ENCODE measurements around the gene PTPA. TPM values are rescaled to one million over a fixed set of nuclear protein-coding genes. Genes with fewer than 3 reads are reported as not detected.

Gene PTPA
- total and polyA plus RNA-seq, 7 donors = 54.1 to 110 (median 97.9) TPM

DNA sequence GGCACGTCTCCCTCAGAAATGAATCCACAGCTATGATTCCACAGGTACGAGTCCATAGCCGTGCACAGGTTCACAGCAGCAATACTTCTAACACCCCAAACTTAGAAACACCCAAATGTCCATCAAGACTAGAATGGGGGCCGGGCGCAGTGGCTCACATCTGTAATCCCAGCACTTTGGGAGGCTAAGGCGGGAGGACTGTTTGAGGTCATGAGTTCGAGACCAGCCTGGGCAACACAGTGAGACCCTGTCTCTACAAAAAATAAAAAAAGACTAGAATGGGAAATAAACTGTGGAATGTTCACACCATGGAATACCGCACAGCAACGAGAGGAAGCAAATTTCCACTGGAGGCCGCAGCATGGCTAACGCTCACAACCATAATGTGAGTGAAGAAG is 34.6 kb upstream of the PTPA start:
- Histone ChIP-seq H3K27ac (no peak overlapping the region), H3K4me1 (peaks cover under 1% of the 10 kb centered on the region), H3K36me3 (ENCODE audit: insufficient read depth in 1 of 2, low read depth in 1 of 2) (no peaks in the 10 kb centered on the region), H3K4me3 (no peak overlapping the region), H3K9me3 (no peaks in the 10 kb centered on the region), H3K27me3 (ENCODE audit: insufficient read depth in 3 of 3, low read length in 2 of 3) (no peaks in the 10 kb centered on the region)
- WGBS, 3 donors = 85 to 89% (median 87%) methylated on average over 11 of the region's 11 CpGs
- no peak for ATAC-seq
- DNase-seq = no peak
- no peak for TF ChIP-seq CTCF (IDR thresholded peaks at IDR 0.05)
- intact Hi-C loops (cut with DNase I) = no loop called here

DNA sequence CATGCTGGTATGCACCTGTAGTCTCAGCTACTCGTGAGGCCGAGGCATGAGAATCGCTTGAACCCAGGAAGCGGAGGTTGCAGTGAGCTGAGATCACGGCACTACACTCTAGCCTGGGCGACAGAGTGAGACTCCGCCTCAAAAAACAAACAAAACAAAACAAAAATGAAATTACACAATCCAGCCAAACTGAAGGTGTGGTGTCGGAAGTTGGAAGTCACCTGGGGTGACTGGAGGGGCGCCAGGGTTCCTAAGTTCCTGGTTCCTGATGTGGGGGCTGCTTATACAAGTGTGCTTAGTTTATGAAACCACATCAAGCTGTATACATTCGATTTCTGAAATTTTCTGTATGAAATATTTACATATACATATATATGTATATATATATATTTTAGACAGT is 34.0 kb upstream of the PTPA start:
- peaks cover 7% of the 10 kb centered on the region for H3K4me1 ChIP-seq
- ATAC-seq = no peak
- no peak for DNase-seq
- no peaks in the 10 kb centered on the region for H3K9me3 ChIP-seq
- no peaks in the 10 kb centered on the region for H3K27me3 ChIP-seq (ENCODE audit: insufficient read depth in 3 of 3, low read length in 2 of 3)
- no peak overlapping the region for H3K27ac ChIP-seq
- H3K36me3 ChIP-seq (ENCODE audit: insufficient read depth in 1 of 2, low read depth in 1 of 2) = no peaks in the 10 kb centered on the region
- no peak overlapping the region for H3K4me3 ChIP-seq
- intact Hi-C loops (cut with DNase I) = no loop called here
- TF ChIP-seq CTCF (IDR thresholded peaks at IDR 0.05) = no peak
- WGBS, 3 donors = 86 to 89% (median 87%) methylated on average over 10 of the region's 10 CpGs

GRCh38 chr9:129078691-129079503 is 32.3 kb upstream of the PTPA start:
- H3K27ac ChIP-seq = no peak overlapping the region
- H3K4me3 ChIP-seq = no peak overlapping the region
- H3K4me1 ChIP-seq = peaks cover 17% of the 10 kb centered on the region
- TF ChIP-seq CTCF (IDR thresholded peaks at IDR 0.05) = no peak
- no peaks in the 10 kb centered on the region for H3K9me3 ChIP-seq
- H3K36me3 ChIP-seq (ENCODE audit: insufficient read depth in 1 of 2, low read depth in 1 of 2) = no peaks in the 10 kb centered on the region
- H3K27me3 ChIP-seq (ENCODE audit: insufficient read depth in 3 of 3, low read length in 2 of 3) = no peaks in the 10 kb centered on the region
- intact Hi-C loops (cut with DNase I) = no loop called here
- ATAC-seq (no peak), DNase-seq (no peak)
- WGBS, 3 donors = 82 to 89% (median 83%) methylated on average over 18 of the region's 18 CpGs

DNA sequence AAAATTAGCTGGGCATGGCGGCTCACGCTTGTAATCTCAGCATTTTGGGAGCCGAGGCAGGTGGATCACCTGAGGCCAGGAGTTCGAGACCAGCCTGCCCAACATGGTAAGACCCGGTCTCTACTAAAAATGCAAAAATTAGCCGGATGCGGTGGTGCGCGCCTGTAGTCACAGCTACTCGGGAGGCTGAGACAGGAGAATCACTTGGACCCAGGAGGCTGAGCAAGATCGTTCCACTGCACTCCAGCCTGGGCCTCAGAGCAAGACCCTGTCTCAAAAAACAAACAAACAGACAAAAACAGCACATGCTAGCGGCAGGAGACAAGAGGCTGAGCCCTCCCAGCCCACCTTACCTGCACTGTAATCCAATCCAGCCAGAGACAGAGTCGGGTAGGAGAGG is 31.4 kb upstream of the PTPA start:
- H3K9me3 ChIP-seq = no peaks in the 10 kb centered on the region
- ATAC-seq (no peak), DNase-seq (no peak)
- peaks cover 17% of the 10 kb centered on the region for H3K4me1 ChIP-seq
- no peak for TF ChIP-seq CTCF (IDR thresholded peaks at IDR 0.05)
- H3K36me3 ChIP-seq (ENCODE audit: insufficient read depth in 1 of 2, low read depth in 1 of 2) = peaks cover 0 to 4% of the 10 kb centered on the region in 2 donors
- H3K27me3 ChIP-seq (ENCODE audit: insufficient read depth in 3 of 3, low read length in 2 of 3) = no peaks in the 10 kb centered on the region
- H3K4me3 ChIP-seq = peak overlapping the region; percentile 75
- 85 to 87% (median 86%) methylated on average over 12 to 13 of the region's 13 CpGs for WGBS, 3 donors
- no peak overlapping the region for H3K27ac ChIP-seq
- intact Hi-C loops (cut with DNase I) = loop anchor here in 1 of 2 donors (5.0 kb wide), 1 partner anchor 43 kb away; the partner anchor contains the start of gene MIGA2

- Histone ChIP-seq H3K4me3 (peak overlapping the region; percentile 75), H3K9me3 (no peaks in the 10 kb centered on the region), H3K36me3 (ENCODE audit: insufficient read depth in 1 of 2, low read depth in 1 of 2) (peaks cover 0 to 8% of the 10 kb centered on the region in 2 donors), H3K27ac (peak overlapping the region; percentile 87), H3K4me1 (peaks cover 17% of the 10 kb centered on the region), H3K27me3 (ENCODE audit: insufficient read depth in 3 of 3, low read length in 2 of 3) (no peaks in the 10 kb centered on the region)
- no peak for TF ChIP-seq CTCF (IDR thresholded peaks at IDR 0.05)
- ATAC-seq = no peak
- intact Hi-C loops (cut with DNase I) = loop anchor here in 1 of 2 donors (5.0 kb wide), 1 partner anchor 43 kb away; the partner anchor contains the start of gene MIGA2
- 4 to 10% (median 6%) methylated on average over 12 of the region's 12 CpGs for WGBS, 3 donors
- DNase-seq = no peak
These were observed 31.0 kb upstream of the PTPA start for GRCh38 chr9:129080298-129080600.

Measured in psoas muscle (tissue), 8 donors.